H1 (cell line): ENCODE data around the gene NAA10. TPM values are rescaled to one million over a fixed set of nuclear protein-coding genes. Genes with fewer than 3 reads are reported as not detected.

ENCODE experiments used
- ATF2 ChIP-seq: IDR thresholded peaks from 2 replicates; pipeline ENCODE4 v1.6.1; 2012; ENCODE audit warnings: low read length, inconsistent platforms
- BACH1 ChIP-seq: IDR thresholded peaks from 2 replicates; pipeline ENCODE4 v1.6.1; 2012; ENCODE audit warnings: low read length, improper control_type of control experiment
- CBX5 ChIP-seq: fragments of 300-800, 300-1000 bp; sonication (generic); IDR thresholded peaks from 2 replicates; pipeline ENCODE4 v1.7.1; 2016; ENCODE audit warnings: antibody characterized with exemption, low read length, low read depth
- CBX8 ChIP-seq: fragments of 300-800, 300-1000 bp; sonication (generic); IDR thresholded peaks from 2 replicates; pipeline ENCODE4 v1.7.1; 2016; ENCODE audit warnings: low read depth, low read length, borderline replicate concordance
- CHD1 ChIP-seq: IDR thresholded peaks from 2 replicates; pipeline ENCODE4 v1.6.1; 2012; ENCODE audit warnings: low read depth, low read length, improper control_type of control experiment
- CHD2 ChIP-seq: IDR thresholded peaks from 2 replicates; pipeline ENCODE4 v1.6.1; 2012; ENCODE audit warnings: low read length, improper control_type of control experiment
- CTBP2 ChIP-seq: IDR thresholded peaks from 2 replicates; pipeline ENCODE4 v1.7.0; 2011; ENCODE audit warnings: borderline replicate concordance, mild to moderate bottlenecking, moderate library complexity, mixed read lengths, low read length; ENCODE audit not compliant: insufficient read depth, insufficient read length
- EGR1 ChIP-seq: IDR thresholded peaks from 2 replicates; pipeline ENCODE4 v1.6.1; 2011; ENCODE audit warnings: low read depth, low read length, borderline replicate concordance
- GABPA ChIP-seq: IDR thresholded peaks from 2 replicates; pipeline ENCODE4 v1.6.1; 2011; ENCODE audit warnings: mild to moderate bottlenecking, low read length, moderate library complexity, borderline replicate concordance; ENCODE audit not compliant: insufficient read depth
- HDAC2 ChIP-seq, 2 experiments: fragments of 300-600 bp in 1 of 2; sonication (generic) in 1 of 2; IDR thresholded peaks; 2 replicates each; pipeline ENCODE4 v1.6.1; 2011 to 2012; ENCODE audit warnings: low read depth in 2 of 2, low read length in 2 of 2, mild to moderate bottlenecking in 2 of 2, moderate library complexity in 2 of 2, borderline replicate concordance in 1 of 2, inconsistent platforms in 1 of 2
- JUN ChIP-seq: IDR thresholded peaks from 2 replicates; pipeline ENCODE4 v1.6.1; 2011; ENCODE audit warnings: low read depth, mild to moderate bottlenecking, improper control_type of control experiment, low read length
- MAFK ChIP-seq: IDR thresholded peaks from 2 replicates; pipeline ENCODE4 v1.6.1; 2012; ENCODE audit warnings: low read depth, mild to moderate bottlenecking, improper control_type of control experiment, low read length
- PHF8 ChIP-seq: fragments of 200-600 bp; sonication (generic); conservative IDR thresholded peaks from 2 replicates; pipeline ENCODE4 v1.7.1; 2012; ENCODE audit warnings: low read depth, mild to moderate bottlenecking, inconsistent platforms, low read length, moderate library complexity
- POU5F1 ChIP-seq: IDR thresholded peaks from 2 replicates; pipeline ENCODE4 v1.6.1; 2011; ENCODE audit warnings: low read depth, mild to moderate bottlenecking, low read length, moderate library complexity
- RFX5 ChIP-seq: IDR thresholded peaks from 2 replicates; pipeline ENCODE4 v1.6.1; 2011; ENCODE audit warnings: low read depth, low read length, improper control_type of control experiment, borderline replicate concordance
- RNF2 ChIP-seq: fragments of 200-900, 300-1000 bp; sonication (generic); IDR thresholded peaks from 2 replicates; pipeline ENCODE4 v1.7.1; 2016; ENCODE audit warnings: borderline replicate concordance, low read depth, mild to moderate bottlenecking, antibody characterized with exemption, low read length; ENCODE audit not compliant: poor library complexity, severe bottlenecking; ENCODE audit errors: missing control alignments
- SP4 ChIP-seq: IDR thresholded peaks from 2 replicates; pipeline ENCODE4 v1.6.1; 2012; ENCODE audit warnings: low read length, inconsistent platforms
- SRF ChIP-seq: IDR thresholded peaks from 2 replicates; pipeline ENCODE4 v1.6.1; 2011; ENCODE audit warnings: mild to moderate bottlenecking, low read depth, low read length, moderate library complexity
- TAF1 ChIP-seq: IDR thresholded peaks from 2 replicates; pipeline ENCODE4 v1.6.1; 2011; ENCODE audit warnings: mild to moderate bottlenecking, low read depth, low read length
- TCF12 ChIP-seq: IDR thresholded peaks from 2 replicates; pipeline ENCODE4 v1.6.1; 2011; ENCODE audit warnings: low read depth, mild to moderate bottlenecking, low read length
- TEAD4 ChIP-seq: IDR thresholded peaks from 2 replicates; pipeline ENCODE4 v1.6.1; 2012; ENCODE audit warnings: low read depth, low read length, inconsistent platforms, mixed read lengths
- YY1 ChIP-seq: IDR thresholded peaks from 2 replicates; pipeline ENCODE4 v1.6.1; 2011; ENCODE audit warnings: low read depth, mild to moderate bottlenecking, low read length
- ZNF274 ChIP-seq: IDR thresholded peaks from 2 replicates; pipeline ENCODE4 v1.7.0; 2012; ENCODE audit warnings: low read length, borderline replicate concordance; ENCODE audit errors: extremely low read depth
- polyA plus RNA-seq, 7 experiments: library from polyadenylated mRNA; depleted of rRNA in 3 of 7; stranded (reverse) in 5 of 7; unstranded in 2 of 7; fragments of >200 nt in 5 of 7; fragments of 200-250 nt in 2 of 7; gene quantifications; 1 replicate in 5 of 7; 2 replicates in 1 of 7; 4 replicates in 1 of 7; pipeline versions ENCODE4 v1.2.1 to v1.2.3, GENCODE V29; 2011 to 2013; ENCODE audit warnings: missing spikeins in 2 of 7, mixed read lengths in 2 of 7
- total RNA-seq: library from RNA; stranded (reverse); fragmentation: NEBNext Ultra II Directional; extraction: Animal tissue kit (Norgen Biotek cat#: 25700); gene quantifications from 2 replicates; pipeline ENCODE4 v1.2.1, GENCODE V29; 2021

The NAA10 gene
- total and polyA plus RNA-seq, 2 of the 8 experiments (the other 6 are each of a cell fraction or from before 2014, with no cell fraction given) = 80.4 to 98.8 TPM

- TF ChIP-seq HDAC2 (IDR thresholded peaks at IDR 0.05; ENCODE audit: borderline replicate concordance in 1 of 2, low read depth in 2 of 2, low read length in 2 of 2) (no peak), TEAD4 (no peak), BACH1 (no peak), RNF2 (no peak), CHD1 (no peak), CBX8 (no peak), JUN (no peak), CHD2 (no peak), PHF8 (no peak; the same call in 1 of the 2 replicates), ZNF274 (no peak), ATF2 (no peak), TAF1 (0 out of 2 replicates have a peak, but pooled peaks have one; percentile 50), GABPA (no peak), CBX5 (no peak), MAFK (no peak), EGR1 (peak; percentile 79; the same call in 1 of the 2 replicates), RFX5 (no peak), CTBP2 (peak; percentile 52), SP4 (no peak), TCF12 (no peak), YY1 (peak; percentile 91; the same call in 1 of the 2 replicates), SRF (no peak), POU5F1 (no peak)
Measured at GRCh38 chrX:153970357-153971123, 35.7 kb upstream of the NAA10 start (continued).
